Activated naive CD4-positive, alpha-beta T cell treated with anti-CD3 and anti-CD28 coated beads, Interleukin-2, amount 50 U/mL, for 16 hours (primary cell): ENCODE data around the gene NYNRIN.
"Not testable (repeated sequence)": the region's sequence is repeated elsewhere in the genome, so short reads cannot be mapped to it uniquely, and the experiment has no call there.

ENCODE experiments used
- DNase-seq: peaks from one replicate; pipeline ENCODE4 v3.0.0-alpha.2; 2020

The NYNRIN gene

DNA sequence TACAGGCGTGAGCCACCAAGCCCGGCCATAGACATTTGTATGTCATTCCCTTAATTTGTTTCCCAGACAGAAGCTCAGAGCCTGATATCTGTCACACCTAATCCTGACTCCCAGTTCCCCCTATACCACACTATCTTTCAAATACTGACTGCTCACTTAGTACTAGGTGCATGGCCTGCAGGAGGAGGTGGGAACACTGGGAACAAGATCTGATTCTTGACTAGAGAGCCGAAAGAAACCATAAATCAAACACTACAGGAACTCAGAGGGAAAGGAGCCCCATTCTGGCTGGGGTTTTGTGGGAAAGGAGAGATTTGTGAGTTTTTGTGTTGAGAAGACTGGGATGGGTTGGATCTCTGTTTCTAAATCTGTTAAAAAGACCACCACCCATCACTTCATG is 35.9 kb downstream of the NYNRIN start:
- no peak for DNase-seq

DNA sequence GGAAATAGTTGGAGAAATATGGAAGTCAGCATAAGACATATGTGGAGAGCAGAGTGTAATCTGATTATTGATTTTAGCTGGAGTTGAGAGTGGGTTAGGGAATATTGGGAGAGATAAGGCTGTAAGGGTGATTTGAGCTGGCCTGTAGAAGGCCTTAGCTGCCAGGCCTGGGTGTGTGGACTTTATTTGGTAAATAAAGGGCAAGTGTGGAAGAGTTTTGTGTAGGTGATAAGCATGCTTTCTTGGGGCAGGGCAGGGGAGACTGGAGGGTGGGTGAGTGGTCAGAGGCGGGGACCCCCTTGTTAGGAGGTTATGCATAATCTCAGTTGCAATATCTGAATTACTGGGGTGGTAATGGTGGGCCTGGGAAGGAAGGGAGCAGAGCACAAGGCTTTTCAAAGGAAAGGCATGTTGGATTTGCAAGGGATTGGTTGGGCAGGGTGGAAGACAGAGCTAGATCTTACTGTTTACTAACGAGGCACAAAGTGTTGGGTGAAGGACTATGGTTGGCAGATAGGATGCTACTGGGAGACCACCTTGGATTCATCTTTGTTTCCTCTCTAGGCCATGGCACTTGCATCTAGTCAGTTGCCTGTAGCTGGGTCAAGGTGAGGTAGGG is 36.5 kb downstream of the NYNRIN start:
- DNase-seq: no peak

DNA sequence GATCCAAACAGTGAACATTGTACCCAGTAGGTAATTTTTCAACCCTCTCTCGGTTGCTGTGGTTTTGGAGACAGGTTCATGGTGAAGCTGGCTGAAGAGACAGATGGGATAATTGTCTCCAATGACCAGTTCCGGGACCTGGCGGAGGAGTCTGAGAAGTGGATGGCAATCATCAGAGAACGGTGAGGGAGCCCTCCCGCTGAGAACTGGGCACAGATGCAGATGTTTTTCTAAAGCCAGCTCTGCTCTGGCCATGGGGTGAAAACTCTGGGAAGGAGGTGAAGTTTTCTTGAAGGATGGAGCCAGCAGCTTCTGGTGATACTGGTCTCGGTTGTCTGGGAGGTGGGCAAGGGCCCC is 37.2 kb downstream of the NYNRIN start:
- DNase-seq: no peak

DNA sequence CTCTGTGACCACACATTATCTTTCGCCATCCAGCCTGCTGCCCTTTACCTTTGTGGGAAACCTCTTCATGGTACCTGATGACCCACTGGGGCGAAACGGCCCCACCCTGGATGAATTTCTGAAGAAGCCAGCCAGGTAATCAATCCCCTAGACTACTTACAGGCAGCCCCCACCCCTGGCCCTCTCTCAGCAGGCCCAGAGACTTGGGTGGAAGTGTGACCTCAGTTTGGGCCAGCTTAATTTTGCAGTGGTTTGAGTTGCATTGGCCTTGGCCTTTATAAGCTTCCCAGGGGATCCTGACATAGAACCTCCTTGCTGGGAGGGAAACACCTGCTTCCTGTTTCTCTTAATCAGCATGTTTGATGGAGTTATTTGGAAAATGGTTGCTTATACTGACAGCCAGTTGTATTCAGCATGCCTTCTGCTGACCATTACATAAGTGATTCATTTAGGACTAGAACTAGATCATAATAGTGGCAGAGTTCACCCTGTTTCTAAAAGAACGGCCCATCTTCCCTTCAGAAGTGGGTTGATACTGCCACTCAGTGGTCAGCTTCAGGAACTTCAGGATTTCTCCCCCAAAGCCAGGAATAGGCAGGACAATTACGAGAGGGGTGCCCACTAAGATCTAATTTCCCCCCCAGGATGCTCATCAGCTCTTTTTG is 37.7 kb downstream of the NYNRIN start:
- no peak for DNase-seq

DNA sequence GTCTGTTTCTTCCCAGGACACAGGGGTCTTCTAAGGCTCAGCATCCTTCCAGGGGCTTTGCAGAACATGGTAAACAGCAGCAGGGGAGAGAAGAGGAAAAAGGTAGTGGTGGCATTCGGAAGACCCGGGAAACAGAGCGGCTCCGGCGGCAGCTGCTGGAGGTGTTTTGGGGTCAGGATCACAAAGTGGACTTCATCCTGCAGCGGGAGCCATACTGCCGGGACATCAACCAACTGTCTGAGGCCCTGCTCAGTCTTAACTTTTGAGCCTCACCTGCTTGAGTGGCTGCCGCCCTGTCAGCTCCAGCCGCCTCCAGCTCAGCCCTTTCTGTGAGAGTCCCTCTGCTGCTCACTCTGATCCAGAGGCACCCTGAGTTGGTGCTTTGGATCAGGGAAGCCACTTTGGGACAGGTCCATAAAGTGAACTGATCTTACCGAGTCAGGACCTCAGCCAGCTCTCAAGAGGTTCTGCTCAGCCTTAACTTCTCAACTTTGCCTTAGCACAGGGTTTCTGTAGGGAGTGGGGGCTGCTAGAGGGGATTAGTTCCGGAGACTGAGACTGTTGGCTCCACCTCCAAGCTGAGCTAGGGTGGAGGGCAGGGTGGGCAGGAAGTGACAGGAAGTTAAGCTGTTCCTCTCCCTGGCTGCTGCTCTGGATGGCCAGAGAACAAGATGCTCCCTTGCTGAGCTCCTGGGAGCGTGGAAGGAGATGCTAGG is 38.4 kb downstream of the NYNRIN start:
- DNase-seq: no peak

DNA sequence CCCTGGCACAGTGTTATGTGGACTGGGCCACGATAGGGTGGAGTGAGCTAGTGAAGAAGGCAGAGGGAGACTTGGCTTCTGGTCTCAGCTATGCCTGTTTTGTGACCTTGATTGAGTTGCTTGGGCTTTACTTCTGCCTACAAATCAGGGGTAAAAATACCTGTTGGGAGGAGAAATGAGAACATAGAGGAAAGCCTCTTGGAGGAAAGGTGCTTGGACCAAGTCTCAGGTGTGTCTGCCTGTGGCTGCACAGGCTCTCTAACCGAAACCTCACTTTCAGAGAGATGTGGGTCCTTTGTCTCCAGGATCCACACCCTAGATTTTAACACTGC is 38.9 kb downstream of the NYNRIN start:
- DNase-seq: no peak

DNA sequence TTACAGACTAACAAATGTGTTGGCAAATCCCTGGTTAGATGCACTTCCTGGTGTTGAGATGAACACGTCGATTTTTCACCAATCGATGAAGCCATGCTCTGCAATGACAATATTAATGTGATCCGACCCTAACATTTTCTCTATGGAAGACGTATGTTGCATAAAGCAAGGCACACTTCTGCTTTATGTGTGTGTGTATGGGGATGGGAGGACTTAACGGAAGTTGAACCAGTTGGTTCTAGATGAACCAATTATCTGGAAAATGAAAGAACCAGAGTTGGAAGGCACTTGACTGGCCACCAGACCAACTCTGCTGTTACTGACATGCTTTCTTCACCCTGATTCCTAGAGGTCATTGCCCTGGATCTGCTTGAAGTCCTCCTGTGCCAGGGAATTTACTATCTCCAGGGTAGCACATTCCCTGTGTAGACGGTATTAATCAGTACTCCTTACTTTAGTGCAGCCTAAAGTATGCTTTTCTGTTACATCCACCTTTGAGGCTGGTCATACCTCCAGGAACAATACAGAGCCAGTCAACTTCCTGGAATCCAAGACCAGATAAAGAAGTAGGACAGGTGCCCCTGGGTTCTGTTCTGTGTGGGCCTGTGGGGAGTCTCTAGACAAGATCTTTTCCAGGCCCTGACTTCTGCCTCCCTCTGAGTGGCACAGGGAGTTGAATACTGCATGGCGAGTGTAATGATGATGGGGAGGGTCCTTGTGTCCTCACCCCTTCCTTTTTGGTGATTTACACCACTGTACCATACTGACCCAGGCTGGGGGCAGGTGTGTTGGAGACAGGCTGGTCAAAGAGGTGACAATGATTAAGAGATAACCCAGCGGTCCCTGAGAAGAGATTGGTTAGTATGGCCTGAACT is 39.7 kb downstream of the NYNRIN start:
- DNase-seq: no peak

DNA sequence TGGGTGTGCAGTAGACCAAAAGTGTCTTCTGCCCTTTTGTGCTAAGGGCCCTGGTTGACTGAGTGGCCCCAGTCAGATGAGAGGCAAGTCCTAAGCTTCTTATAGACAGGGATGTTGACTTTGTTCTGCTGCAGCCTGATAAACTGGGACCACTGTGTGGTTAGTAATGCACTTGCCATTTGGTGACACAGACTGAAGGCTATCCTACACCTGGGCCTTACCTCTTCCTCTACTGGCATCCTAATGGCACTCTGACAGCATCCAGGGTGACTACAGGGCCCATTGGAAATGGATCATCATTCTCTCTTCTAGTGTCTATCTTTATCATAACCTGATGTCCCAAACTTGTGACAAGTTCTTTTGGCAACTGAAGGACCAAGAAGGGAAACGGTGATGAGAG is 40.5 kb downstream of the NYNRIN start:
- DNase-seq: no peak

DNA sequence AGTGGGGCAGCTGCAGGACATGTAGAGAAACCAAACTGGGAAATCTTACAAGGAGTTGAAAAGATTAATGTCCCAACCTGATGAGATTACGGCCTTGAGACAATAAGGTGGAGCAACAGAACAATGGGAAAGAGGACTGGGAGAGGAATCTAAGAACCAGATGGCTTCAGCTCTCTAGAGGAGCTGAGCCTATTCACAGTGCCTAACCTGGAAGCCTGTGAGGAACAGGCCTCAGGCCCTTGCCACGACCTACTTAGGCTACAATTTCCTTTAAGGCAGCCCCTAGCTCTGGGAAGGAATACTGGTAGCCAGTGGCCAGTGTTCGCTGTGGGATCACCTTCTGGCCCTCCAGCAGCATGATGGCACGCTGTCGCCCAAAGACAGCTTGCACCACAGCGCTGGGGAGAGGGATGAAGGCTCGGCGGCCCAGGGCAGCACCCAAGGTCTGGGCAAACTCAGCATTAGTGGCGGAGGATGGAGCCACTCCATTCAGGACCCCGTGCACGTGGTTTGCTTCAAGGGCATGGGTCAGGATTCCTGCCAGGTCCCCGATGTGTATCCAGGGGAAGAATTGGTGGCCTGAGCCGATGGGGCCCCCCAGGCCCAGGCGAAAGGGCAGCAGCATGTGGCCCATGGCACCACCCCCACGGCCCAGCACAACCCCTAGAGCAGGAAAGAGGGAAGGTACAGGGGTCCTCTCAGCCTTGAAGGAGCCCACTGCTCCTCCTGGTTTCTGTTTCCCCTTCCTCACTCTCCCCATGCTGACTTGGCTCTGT is 41.2 kb downstream of the NYNRIN start:
- DNase-seq: no peak

DNA sequence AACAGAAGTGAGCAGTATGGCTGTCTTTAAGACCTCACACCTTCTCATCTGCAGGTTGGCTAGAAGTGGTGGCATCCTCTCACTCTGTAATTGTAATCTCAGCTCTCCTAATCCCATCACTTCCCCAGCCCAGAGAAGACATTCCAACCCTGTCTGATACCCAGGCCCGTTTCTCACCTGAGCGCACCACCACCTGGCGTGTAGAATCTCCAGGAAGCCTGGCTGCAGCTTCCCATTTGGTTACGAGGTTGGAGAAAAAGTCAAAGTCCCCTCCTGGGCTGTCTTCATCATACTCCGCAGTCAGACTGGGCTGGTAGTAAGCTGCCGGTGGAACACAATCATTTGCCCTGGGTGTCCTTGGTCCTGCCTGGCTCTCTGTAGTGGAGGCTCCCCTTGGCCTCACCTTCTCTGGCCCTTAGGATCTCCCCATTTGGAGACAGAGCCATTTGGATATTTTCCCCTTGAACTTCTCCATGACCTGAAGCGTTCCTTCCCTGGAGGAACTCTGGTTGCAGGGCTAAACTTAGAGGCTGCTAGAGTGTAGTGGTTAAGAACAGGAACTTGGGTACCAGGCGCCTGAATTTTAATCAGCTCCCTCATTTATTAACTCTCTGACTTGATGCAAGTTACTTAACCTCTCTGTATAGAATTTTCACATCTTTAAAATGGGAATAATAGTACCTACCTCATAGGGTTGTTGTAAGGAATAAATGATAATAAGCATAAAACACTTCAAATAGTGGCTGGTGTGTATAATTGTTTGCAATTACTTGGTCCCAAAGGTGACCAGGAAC is 42.0 kb downstream of the NYNRIN start:
- DNase-seq: no peak

DNA sequence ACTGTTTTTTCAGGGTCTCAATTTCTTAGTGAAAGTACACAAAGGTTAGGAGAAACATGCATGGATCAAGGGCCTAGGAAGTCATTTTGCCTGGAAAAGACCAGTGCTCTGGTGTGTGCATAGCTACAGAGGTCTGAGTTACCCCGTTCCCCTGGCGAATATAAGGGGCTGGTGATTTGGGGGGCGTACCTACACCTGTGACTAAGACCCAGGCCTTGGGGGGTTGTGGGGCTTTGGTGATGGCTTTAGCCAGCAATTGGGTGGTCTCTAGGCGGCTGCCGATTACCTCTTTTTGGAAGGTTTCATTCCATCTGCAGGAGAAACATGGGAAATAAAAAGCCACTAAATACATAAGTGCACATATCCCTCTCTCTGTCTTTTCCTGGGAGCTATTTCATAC is 42.7 kb downstream of the NYNRIN start:
- DNase-seq: no peak

DNA sequence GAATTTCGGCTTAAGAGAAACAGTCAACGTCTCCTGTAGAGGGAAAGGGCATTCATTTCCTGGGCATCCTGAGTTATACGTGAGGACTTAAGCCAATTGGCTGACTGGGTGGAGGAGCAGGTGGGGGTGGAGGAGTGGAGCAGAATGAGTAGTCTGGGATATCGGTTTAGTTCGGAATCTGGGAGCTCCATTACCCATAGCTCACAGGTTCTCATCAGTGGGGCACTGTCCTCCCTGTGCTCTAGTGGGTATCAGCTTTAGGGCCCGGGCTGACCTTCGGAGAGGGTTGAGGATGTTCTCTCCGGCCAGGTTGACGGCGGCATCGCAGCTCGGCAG is 43.1 kb downstream of the NYNRIN start:
- DNase-seq: no peak

DNA sequence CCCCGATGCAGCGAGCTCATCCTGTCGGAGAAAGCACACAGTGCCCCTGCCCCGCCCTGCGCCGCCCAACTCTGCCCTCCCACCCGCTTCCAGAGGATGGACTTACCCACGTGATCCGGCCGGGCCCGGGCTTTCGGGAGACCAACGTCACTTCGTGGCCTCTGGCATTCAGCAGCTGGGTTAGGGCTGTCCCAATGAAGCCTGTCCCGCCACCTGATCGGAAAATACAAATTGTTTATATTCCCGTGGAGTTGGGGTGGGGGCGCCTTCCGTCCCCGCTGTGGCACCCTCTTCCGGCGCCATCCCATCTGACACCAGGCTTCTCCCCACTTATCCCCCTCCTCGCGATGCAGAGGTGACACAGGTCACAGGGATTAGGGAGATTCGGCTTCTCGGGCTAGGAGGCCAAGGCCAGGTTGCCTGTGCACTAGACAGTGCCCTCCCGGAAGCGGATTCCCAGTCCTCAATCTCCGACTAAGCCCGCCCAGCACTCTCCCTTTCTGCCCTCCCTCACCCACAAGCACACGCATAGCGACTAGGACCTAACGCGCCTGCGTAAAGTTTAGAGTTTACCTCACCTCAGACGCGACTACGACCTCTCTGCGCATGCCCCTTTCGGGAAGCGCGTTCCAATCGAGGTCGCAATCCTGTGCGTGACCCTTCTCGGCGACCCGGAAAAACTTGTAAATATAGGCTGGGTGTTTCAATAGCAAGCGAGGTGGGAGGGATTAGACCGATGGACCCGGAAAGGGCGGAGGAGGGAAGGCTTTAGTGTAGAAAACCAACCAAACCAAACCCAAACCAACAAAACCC is 43.6 kb downstream of the NYNRIN start, which contains the start of gene SDR39U1:
SDR39U1 (minus strand) TSS at position 537 of the 813 bp plus-strand sequence; CDS start at position 530, 7 bp downstream.
- DNase-seq: peak; percentile 96

DNA sequence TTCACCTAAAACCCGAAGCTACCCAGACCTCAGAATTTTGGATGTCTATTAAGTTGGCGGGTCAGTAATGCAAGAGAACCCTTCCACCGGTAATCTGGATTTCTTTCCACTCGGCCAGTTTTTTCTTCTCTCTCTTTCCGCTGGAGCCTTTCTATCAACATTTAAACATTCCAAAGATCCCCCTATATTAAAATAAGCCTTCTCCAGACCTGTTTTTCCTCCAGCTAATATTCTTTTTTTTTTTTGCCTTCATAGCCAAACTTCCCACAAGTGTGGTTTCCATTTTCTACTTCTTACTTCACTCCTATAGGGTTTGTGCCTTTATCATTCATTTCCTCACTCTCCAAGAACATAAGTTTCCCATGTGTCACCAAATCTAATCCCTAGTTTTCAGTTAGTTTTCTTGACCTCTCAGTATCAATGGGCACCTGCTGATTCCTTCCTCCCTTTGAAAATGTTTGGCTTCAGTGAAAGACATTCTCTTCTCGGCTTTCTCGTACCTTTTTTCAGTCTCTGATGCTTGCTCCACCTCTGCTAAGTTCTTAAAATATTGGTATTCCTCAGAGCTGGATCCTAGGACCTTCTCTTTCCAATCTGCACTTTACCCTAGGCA is 44.4 kb downstream of the NYNRIN start:
- DNase-seq: no peak

DNA sequence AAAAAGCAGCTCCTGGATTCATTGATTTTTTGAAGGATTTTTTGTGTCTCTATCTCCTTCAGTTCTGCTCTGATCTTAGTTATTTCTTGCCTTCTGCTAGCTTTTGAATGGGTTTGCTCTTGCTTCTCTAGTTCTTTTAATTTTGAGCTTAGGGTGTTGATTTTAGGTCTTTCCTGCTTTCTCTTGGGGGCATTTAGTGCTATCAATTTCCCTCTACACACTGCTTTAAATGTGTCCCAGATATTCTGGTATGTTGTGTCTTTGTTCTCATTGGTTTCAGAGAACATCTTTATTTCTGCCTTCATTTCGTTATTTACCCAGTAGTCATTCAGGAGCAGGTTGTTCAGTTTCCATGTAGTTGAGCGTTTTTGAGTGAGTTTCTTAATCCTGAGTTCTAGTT is 52.0 kb downstream of the NYNRIN start:
- DNase-seq: not testable (repeated sequence)

DNA sequence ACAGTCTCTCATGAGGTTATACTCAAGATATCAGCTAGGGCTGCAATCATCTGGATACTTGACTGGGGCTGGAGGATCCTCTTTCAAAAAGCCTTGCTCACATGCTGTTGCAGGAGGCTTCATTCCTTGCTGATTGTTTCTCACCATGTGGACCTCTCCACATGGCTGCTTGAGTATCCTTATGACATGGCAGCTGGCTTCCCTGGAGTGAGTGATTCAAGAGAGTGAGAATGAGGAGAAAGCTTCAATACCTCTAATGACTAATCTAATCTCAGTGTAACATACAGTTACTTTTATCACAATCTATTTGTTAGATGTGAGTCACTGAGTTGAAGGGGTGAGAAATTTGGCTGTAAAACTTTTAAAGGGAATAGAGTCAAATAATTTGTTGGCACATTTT is 58.2 kb downstream of the NYNRIN start:
- no peak for DNase-seq

DNA sequence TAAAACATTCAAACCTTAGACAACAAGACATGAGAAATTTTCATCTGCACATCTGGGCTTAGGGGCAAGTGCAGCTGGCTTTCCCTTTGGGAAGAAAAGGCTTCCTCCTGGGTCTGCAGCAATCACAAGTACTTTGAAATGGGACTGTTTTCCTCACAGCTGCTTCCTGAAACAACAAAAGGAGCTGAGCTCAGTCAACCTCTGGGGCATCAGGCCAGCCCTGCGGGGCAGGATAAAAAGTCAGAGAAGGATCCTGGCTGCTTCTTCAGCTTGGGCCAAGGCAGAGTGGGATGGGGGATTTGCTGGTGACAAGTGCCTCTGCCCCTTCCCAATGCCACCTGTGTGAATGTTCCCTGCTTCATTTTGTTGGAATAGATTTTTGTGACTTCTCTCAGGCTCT is 59.9 kb downstream of the NYNRIN start:
- no peak for DNase-seq

DNA sequence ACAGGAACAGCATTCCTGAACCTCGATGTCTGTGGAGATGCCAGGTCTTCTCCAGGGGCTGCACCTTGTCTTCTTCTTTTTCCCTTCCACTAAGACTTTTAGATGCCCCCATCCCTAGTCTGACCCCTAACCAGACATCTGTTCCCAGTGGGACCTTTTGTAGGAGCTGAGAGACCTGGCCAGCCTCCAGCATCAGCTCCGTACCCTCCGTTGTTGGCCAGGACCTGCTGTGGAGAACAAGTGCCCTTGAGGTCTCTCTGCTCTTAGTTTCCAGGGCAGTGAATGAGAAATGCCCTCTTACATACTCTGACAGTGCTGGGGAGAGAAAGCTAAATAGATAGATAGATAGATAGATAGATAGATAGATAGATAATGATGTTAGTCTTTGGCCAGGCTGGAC is 60.5 kb downstream of the NYNRIN start:
- DNase-seq: no peak

DNA sequence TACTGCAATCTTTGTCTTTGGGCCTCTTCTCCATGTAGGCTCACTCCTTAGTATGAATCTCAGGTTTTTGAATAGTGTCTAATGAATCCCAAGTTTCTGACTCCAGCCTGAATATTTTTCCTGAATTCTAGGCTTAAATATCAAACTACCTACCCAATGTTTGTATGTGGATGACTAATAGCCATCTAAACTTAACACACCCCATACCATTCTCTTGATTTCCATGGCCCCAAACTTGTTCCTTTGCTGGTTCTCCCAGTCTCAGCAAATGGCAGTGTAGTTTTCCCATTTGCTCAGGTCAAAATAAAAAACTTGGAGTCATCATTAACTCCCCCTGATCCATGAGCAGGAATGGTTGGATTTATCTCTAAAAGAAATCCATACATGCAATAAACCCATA is 62.5 kb downstream of the NYNRIN start:
- DNase-seq: no peak

DNA sequence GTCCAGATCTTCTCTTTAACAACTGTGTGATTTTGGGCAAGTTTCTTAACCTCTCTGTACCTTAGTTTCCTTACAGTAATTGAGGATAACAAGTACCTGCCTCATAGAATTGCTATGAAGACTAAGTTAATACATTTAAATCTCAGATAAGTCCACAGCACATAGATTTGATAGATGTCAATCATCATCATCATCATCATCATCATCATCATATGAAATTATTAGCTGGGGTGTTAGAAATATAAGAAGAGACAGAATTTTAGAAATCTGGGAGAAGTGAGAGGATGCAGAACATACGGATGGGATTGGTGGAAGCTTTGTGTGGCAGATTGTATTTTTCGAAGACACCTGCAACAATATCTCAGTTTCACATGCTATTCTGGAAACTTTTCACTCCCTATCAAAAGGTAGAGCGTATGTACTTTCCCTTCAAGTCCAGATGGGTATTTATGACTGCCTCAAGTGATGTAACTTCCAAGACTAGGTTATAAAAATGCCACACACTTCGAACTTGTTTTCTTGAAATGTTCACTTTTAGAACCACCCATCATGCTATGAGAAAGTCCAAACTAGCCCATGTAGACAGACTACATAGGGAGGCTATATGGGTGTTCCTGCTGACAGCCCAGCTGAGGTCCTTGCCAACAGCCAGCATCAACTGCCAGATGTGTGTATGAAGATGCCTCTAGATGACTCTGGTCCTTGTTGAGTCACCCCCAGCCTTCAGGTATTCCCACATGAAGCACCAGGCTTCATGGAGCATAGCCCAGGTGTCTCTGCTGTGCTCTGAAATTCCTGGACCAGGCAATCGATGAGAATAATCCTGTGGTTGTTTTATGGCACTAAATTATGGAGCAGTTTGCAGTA is 64.4 kb downstream of the NYNRIN start:
- DNase-seq: no peak
